OCI-LY1 (cell line): Measurements from ENCODE around the gene CAT.

Source experiments
- H2AFZ ChIP-seq: fragments of 200-600 bp; sonication (generic), shearing (Covaris generic); 2 replicates; pipeline ENCODE4 v1.6.0; 2014; ENCODE audit warnings: antibody characterized with exemption, mild to moderate bottlenecking, low read length
- H3F3A ChIP-seq: fragments of 200-600 bp; sonication (generic), shearing (Covaris generic); 2 replicates; pipeline ENCODE4 v1.6.0; 2014; ENCODE audit warnings: mild to moderate bottlenecking, antibody characterized with exemption, low read length, moderate library complexity; ENCODE audit not compliant: insufficient read depth
- H3K27ac ChIP-seq: fragments of 200-600 bp; sonication (generic); 2 replicates; pipeline ENCODE4 v1.5.1; 2014; ENCODE audit warnings: low read length, mixed run types, mild to moderate bottlenecking, low read depth; ENCODE audit not compliant: poor library complexity, severe bottlenecking
- H3K27me3 ChIP-seq: fragments of 200-600 bp; sonication (generic); 2 replicates; pipeline ENCODE4 v1.6.0; 2014; ENCODE audit warnings: antibody characterized with exemption, mild to moderate bottlenecking, low read length, moderate library complexity; ENCODE audit not compliant: insufficient read depth
- H3K36me3 ChIP-seq: fragments of 200-600 bp; sonication (generic); 2 replicates; pipeline ENCODE4 v1.6.1; 2014; ENCODE audit warnings: mild to moderate bottlenecking, antibody characterized with exemption, low read length, moderate library complexity, mixed read lengths; ENCODE audit not compliant: insufficient read depth
- H3K4me1 ChIP-seq: fragments of 200-600 bp; sonication (generic); 2 replicates; pipeline ENCODE4 v1.5.1; 2014; ENCODE audit warnings: mild to moderate bottlenecking, low read length, moderate library complexity; ENCODE audit not compliant: insufficient read depth, severe bottlenecking
- H3K4me2 ChIP-seq: fragments of 200-600 bp; sonication (generic), shearing (Covaris generic); 2 replicates; pipeline ENCODE4 v1.6.1; 2014; ENCODE audit warnings: low read length
- H3K4me3 ChIP-seq: fragments of 200-600 bp; sonication (generic); 2 replicates; pipeline ENCODE4 v1.5.1; 2014; ENCODE audit warnings: low read length, low read depth, mild to moderate bottlenecking, mixed read lengths; ENCODE audit not compliant: poor library complexity, severe bottlenecking
- H3K79me2 ChIP-seq: fragments of 200-600 bp; shearing (Covaris generic); 2 replicates; pipeline ENCODE4 v1.6.1; 2016; ENCODE audit warnings: mixed run types, low read length, mixed read lengths; ENCODE audit not compliant: insufficient read depth
- H3K9ac ChIP-seq: fragments of 200-600 bp; sonication (generic), shearing (Covaris generic); 2 replicates; pipeline ENCODE4 v1.6.1; 2014; ENCODE audit warnings: mild to moderate bottlenecking, low read length, mixed read lengths
- H3K9me2 ChIP-seq: fragments of 200-600 bp; sonication (generic), shearing (Covaris generic); 2 replicates; pipeline ENCODE4 v1.6.1; 2014; ENCODE audit warnings: low read depth, mild to moderate bottlenecking, low read length, mixed read lengths
- H3K9me3 ChIP-seq: fragments of 200-600 bp; shearing (Covaris generic); 2 replicates; pipeline ENCODE4 v1.6.1; 2014; ENCODE audit warnings: low read length, mixed read lengths
- H4K20me1 ChIP-seq: fragments of 200-600 bp; sonication (generic), shearing (Covaris generic); 2 replicates; pipeline ENCODE4 v1.6.0; 2016; ENCODE audit warnings: mild to moderate bottlenecking, low read length; ENCODE audit not compliant: insufficient read depth
- CTCF ChIP-seq: fragments of 200-600 bp; sonication (generic), shearing (Covaris generic); IDR thresholded peaks from 2 replicates; pipeline ENCODE4 v1.5.1; 2017; ENCODE audit warnings: mild to moderate bottlenecking, antibody characterized with exemption, low read length, moderate library complexity, mixed read lengths
- EZH2 ChIP-seq: fragments of 200-600 bp; sonication (generic), shearing (Covaris generic); IDR thresholded peaks from 2 replicates; pipeline ENCODE4 v1.8.0; 2017; ENCODE audit warnings: borderline replicate concordance, mixed run types, mild to moderate bottlenecking, antibody characterized with exemption, low read length, moderate library complexity, mixed read lengths

CAT gene

GRCh38 chr11:34510673-34511072, 71.9 kb downstream of the CAT start:
- no peaks in the 10 kb centered on the region for H4K20me1 ChIP-seq
- TF ChIP-seq EZH2 (no peak), CTCF (no peak)
- H3K79me2 ChIP-seq, result no peaks in the 10 kb centered on the region
- H3K27me3 ChIP-seq, result no peaks in the 10 kb centered on the region
- H3K9me3 ChIP-seq, result no peaks in the 10 kb centered on the region
- no peak overlapping the region for H3K4me3 ChIP-seq
- H2AFZ ChIP-seq, result no peak overlapping the region
- H3K9me2 ChIP-seq, result no peaks in the 10 kb centered on the region
- H3K27ac ChIP-seq, result no peak overlapping the region
- H3F3A ChIP-seq, result no peaks in the 10 kb centered on the region
- H3K4me1 ChIP-seq, result no peaks in the 10 kb centered on the region
- H3K36me3 ChIP-seq, result no peaks in the 10 kb centered on the region
- no peak overlapping the region for H3K9ac ChIP-seq
- no peak overlapping the region for H3K4me2 ChIP-seq

GRCh38 chr11:34512840-34513681, 74.3 kb downstream of the CAT start:
- Histone ChIP-seq H3K4me3 (no peak overlapping the region), H3K79me2 (no peaks in the 10 kb centered on the region), H2AFZ (no peak overlapping the region), H3K4me1 (no peaks in the 10 kb centered on the region), H3K36me3 (no peaks in the 10 kb centered on the region), H3K4me2 (no peak overlapping the region), H3K9me2 (no peaks in the 10 kb centered on the region), H3K27ac (no peak overlapping the region), H3K27me3 (no peaks in the 10 kb centered on the region), H3F3A (no peaks in the 10 kb centered on the region), H3K9ac (no peak overlapping the region), H4K20me1 (no peaks in the 10 kb centered on the region), H3K9me3 (no peaks in the 10 kb centered on the region)
- peak; percentile 79 for TF ChIP-seq CTCF
- no peak for TF ChIP-seq EZH2

- Histone ChIP-seq H3K27me3 (no peaks in the 10 kb centered on the region), H3K4me1 (no peaks in the 10 kb centered on the region), H3K36me3 (no peaks in the 10 kb centered on the region), H3K27ac (no peak within 1 kb of the TSS), H3K4me3 (no peak within 1 kb of the TSS), H3K9me3 (no peaks in the 10 kb centered on the region), H3K4me2 (no peak within 1 kb of the TSS), H3K9ac (no peak within 1 kb of the TSS), H4K20me1 (no peaks in the 10 kb centered on the region), H3K9me2 (no peaks in the 10 kb centered on the region), H3F3A (no peaks in the 10 kb centered on the region), H3K79me2 (no peaks in the 10 kb centered on the region), H2AFZ (no peak within 1 kb of the TSS)
- TF ChIP-seq EZH2, result no peak
- TF ChIP-seq CTCF, result no peak
Observed at GRCh38 chr11:34513682-34514449, 75.1 kb downstream of the CAT start, which contains the start of gene ELF5. Gene ELF5 (minus strand): TSS chr11:34513794. CDS start chr11:34505749, 8,045 bp downstream.
